Posterior vena cava (tissue), 2 donors: Measurements from ENCODE around the gene SLC16A1. TPM values are rescaled to one million over a fixed set of nuclear protein-coding genes. Genes with fewer than 3 reads are reported as not detected.
A peak's percentile ranks its signal among the peaks of the same experiment; 100 is the strongest.
"Not testable (repeated sequence)": the region's sequence is repeated elsewhere in the genome, so short reads cannot be mapped to it uniquely, and the experiment has no call there.

ENCODE experiments used
- DNase-seq: peaks from one replicate; pipeline ENCODE4 v3.0.0-alpha.2; 2020; ENCODE audit warnings: low spot score
- intact Hi-C, 2 donors: fragments of 100-400 bp; cut with DNase I; formaldehyde crosslinking; loops; one replicate each; pipeline versions ENCODE4 v1.14.1 to v1.14.2; 2022 to 2023
- long read RNA-seq, 2 donors: library from polyadenylated mRNA; unstranded; transcript quantifications; one replicate each; pipeline ENCODE4 v2.0.0, GENCODE V29; 2020 to 2021
- total RNA-seq, 2 donors: library from RNA; stranded (reverse); fragmentation: NEBNext Ultra II Directional; extraction: Animal tissue kit (Norgen Biotek cat#: 25700); gene quantifications; one replicate each; pipeline ENCODE4 v1.2.1, GENCODE V29; 2021
- donor health status: DM: yes; HTN: yes; CAD: no.
- donor health status: DM: yes; HTN: yes; CAD: no.

SLC16A1 gene
- total RNA-seq = 10 to 100 TPM; 34.0 to 39.7 TPM
- long read RNA-seq, donor 1, full-length matches to known transcripts = 9 of 23 reads
- long read RNA-seq, donor 1, partial matches to known transcripts = 11 of 23 reads
- long read RNA-seq, donor 1, other reads (novel, unspliced or antisense) = 3 of 23 reads
- long read RNA-seq, donor 2, partial matches to known transcripts = 2 of 8 reads
- long read RNA-seq, donor 2, other reads (novel, unspliced or antisense) = 5 of 8 reads

- intact Hi-C loops = loop anchor here in 1 of 2 donors (5.0 to 10.0 kb wide), 2 partner anchors 41 to 71 kb away; no protein-coding TSS in a partner anchor
- peak; percentile 98 for DNase-seq
Measured at GRCh38 chr1:112955773-112956543, at the start of gene SLC16A1. TSS of gene SLC16A1 (minus strand) at chr1:112956196. CDS start at chr1:112929308, 26,888 bp downstream.

DNA sequence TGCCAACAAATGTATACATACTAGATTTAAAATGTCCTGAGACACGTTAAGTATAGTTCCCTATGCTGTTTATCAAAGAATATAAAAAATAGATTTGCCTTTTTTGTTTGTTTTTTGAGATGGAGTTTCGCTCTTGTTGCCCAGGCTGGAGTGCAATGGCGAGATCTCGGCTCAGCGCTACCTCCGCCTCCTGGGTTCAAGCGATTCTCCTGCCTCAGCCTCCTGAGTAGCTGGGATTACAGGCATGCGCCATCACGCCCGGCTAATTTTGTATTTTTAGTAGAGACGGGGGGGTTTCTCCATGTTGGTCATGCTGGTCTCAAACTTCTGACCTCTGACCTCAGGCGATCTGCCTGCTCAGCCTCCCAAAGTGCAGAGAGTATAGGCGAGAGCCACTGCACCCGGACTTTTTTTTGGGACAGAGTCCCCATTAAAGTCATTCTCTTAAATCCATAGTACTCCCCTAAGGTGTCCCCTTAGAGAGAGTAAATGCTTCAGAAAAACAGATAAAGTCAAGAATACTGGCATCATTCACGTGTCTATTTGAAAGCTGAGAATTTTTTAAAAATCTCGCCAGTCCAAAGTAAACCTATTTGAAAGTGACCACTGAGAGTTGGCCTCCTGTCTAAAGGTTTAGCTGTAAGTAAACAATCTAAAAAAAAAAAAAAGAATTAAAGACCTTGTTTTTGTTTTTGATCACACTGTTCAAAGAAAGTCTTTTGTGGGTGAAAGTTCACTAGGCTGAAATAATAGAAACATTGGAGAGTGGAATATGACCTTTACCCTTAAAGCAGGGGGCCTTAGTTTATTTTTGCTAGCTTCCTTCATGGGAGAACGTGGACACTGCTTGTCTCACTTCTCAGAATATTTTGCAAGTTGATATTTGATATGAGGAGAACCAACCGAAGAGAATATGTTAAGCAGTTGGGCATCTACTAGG lies 48.0 kb upstream of the SLC16A1 start:
- intact Hi-C loops = no loop called here

GRCh38 chr1:113002297-113002696 lies 46.3 kb upstream of the SLC16A1 start:
- intact Hi-C loops = no loop called here
- DNase-seq = no peak

More for the DNA sequence above, 48.0 kb upstream of the SLC16A1 start:
- no peak for DNase-seq

DNA sequence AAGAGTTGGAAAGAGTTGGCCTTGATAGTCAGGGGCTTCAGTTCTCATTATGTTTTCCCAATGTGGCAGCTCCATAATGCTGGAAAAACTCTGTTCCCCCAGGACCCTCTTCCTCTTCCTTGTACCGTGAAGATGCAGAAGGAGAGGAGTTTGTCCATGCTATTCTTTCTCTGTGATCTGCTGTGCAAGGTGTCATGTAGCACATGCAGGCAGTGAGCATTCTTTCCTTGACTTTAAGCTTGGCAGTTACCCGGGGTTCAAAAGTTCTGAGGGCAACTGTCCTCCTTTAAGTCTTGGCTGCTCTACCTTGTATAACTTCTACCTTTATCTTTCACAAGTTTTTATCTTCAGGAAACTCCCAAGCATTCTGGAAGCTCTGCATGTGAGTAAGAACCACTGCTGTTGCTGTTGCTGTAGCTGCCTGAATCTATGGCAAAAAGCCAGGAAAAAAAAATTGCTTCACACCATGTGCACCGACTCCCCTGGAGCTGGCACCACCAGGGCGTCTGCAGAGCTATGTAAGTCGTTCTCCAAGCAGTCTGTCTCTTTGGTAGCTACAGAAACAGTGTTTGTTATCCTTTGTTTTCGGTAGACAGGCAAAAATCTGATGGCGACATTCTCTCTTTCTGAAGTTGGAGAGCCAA lies 42.7 kb upstream of the SLC16A1 start:
- intact Hi-C loops = loop anchor here in 1 of 2 donors (5.0 kb wide), 1 partner anchor 41 kb away; the partner anchor contains the start of gene SLC16A1
- DNase-seq = no peak

DNA sequence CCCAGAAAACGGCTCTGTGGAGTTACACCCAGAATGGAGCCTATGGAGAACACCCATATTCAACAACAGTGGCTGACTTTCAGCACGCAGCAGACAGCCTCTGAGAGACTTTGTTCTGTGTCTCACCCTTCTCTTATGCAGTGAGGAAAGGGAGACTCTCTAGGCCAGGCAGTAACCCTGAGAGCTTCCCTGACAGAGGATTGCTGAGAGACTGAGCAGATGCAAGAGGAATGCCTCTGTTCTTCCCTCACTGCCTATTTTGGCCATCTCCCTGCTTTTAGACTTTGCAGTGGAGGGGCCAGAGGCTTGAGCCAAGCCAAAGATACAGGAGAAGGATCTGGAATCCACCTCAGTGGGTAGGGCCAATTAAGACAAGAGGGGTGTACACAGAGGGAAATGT lies 41.8 kb upstream of the SLC16A1 start:
- DNase-seq = no peak
- intact Hi-C loops = loop anchor here in 1 of 2 donors (5.0 kb wide), 1 partner anchor 40 kb away; the partner anchor contains the start of gene SLC16A1

DNA sequence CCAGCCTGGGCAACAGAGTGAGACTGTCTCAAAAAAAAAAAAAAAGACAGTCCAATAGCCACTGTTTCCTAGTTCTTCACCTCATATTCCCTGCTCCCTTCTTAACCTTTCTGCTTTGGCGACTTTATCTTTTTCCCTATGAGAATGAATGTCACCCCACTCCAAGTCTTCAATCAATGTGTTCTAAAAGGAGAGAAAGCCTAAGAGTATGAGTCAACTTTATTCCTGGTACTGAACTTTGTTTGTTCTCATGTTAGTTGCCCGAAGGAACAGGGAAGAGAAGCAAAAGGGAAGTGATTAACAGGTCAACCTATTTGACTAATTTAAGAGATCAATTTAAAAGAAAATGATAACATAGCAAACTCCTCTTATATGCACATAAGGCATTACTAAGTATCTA lies 39.9 kb upstream of the SLC16A1 start:
- no peak for DNase-seq
- intact Hi-C loops = loop anchor here in 1 of 2 donors (5.0 kb wide), 1 partner anchor 39 kb away; the partner anchor contains the start of gene SLC16A1

GRCh38 chr1:112995021-112995420 lies 39.0 kb upstream of the SLC16A1 start:
- not testable (repeated sequence) for DNase-seq

GRCh38 chr1:112992780-112993179 lies 36.8 kb upstream of the SLC16A1 start:
- no peak for DNase-seq
- intact Hi-C loops = no loop called here

More at GRCh38 chr1:112995021-112995420, 39.0 kb upstream of the SLC16A1 start:
- intact Hi-C loops = loop anchor here in 1 of 2 donors (5.0 kb wide), 1 partner anchor 38 kb away; the partner anchor contains the start of gene SLC16A1

DNA sequence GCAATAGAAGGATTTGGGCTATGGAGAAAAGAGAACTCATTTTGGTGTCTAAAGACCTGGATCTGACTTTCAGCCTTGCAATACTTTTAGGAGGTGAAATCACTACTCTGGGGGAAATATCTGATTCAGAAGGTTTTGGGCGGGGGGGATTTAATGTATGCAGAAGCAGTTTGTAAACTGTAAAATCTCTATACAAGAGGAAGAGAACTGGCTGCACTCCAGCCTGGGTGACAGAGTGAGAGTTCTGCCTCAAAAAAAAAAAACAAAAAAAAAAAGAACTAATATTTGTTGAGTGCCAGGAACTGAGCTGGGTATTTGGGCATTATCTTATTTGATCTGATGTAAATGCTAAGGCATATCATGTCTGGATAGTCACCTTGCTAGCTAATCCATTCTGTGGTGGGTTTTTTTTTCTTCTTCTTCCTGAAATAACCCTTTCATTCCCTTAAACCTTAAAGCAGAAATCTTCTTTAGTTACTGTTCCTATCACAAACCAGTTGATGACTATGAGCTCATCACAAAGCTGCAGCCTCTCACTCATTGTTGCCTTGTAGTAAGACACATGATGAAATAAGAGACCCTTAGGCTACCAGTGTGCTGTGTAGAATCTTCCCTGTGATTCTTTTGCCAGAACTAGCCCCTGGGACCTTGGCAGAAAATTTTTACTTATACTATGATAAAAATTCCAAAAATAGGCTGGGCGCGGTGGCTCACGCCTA lies 35.6 kb upstream of the SLC16A1 start:
- intact Hi-C loops = no loop called here

GRCh38 chr1:112990271-112990670 lies 34.3 kb upstream of the SLC16A1 start:
- intact Hi-C loops = no loop called here

More for the DNA sequence above, 35.6 kb upstream of the SLC16A1 start:
- DNase-seq = no peak

DNA sequence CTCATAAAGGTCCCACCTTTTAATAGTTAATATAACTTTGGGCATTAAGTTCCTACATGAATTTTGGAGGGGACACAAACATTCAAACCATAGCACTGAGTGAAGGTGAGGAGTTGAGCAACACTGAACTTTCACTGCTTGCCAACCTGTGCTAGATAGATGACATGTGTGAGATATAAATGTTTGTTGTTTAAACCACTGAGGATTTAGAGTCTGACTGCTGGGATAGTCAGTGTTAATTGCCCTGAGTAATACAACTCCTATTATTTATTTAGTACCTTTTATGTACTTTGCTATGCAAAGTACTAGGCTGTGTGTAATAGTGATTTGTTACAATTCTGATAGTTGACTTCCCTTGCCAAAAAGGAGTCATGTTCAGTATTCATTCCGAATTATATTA lies 32.4 kb upstream of the SLC16A1 start:
- DNase-seq = no peak
- intact Hi-C loops = no loop called here

More at GRCh38 chr1:112990271-112990670, 34.3 kb upstream of the SLC16A1 start:
- no peak for DNase-seq

GRCh38 chr1:112985123-112985522 lies 29.1 kb upstream of the SLC16A1 start:
- no peak for DNase-seq
- intact Hi-C loops = no loop called here

DNA sequence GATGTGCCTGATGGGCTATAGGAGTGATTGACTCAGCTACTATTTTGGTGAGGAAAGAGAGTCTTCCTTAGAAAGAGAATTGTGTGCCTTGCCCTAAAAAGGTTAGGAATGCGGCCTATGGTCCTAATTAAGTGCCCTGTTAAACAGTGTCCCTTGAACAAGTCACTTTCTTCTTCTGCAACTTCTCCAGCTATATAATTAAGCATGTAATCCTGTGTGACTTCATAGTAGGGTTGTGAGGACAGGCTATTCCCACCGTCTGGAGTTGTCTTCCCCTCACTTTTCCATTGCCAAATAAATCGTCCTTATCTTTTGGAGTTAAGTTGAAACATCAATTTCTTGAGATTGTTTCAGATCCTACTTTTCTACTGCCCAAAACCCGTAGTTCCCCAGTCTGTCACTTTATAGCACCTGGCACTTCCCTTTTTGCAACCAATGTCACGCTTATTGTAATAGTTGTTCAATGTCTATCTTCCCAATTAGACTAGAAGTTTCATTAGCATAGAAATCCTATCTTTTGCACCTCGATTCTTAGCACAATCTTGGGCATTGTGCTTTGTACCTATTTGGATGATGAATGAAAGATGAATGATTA lies 27.6 kb upstream of the SLC16A1 start:
- intact Hi-C loops = no loop called here
- no peak for DNase-seq

DNA sequence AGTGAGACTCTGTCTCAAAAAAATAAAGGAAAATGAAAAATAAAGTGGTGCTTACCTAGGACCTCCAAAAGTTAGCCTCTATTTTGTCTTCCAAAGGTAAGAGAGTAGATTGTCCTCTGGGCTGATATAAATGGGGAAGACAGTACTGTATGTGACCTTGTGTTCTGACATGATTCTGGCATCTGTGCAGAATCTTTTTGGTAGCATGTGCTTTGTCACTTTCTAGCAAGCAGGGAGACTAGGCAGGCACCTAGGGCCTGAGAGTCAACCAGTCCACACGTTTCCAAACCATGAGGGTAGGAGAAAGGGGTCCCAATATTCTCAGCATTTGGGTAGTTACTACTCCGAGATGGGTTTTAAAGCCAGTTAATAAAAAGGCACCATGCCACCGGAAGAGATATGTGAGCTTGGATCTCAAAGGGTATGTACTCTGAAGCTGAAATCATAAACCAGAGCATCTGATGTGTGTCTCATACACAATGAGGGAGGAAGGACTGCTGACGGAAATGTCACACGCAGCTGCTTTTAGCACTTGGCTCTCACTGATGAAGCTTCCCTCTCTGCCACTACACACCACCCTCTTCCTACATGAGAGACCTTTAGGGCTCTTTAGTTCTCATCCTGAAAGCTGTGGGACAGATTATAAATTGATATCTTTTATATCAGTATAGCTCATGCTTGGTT lies 27.0 kb upstream of the SLC16A1 start:
- DNase-seq = no peak
- intact Hi-C loops = no loop called here

- intact Hi-C loops = no loop called here
- no peak for DNase-seq
Measured at GRCh38 chr1:112982328-112982727, 26.3 kb upstream of the SLC16A1 start.

DNA sequence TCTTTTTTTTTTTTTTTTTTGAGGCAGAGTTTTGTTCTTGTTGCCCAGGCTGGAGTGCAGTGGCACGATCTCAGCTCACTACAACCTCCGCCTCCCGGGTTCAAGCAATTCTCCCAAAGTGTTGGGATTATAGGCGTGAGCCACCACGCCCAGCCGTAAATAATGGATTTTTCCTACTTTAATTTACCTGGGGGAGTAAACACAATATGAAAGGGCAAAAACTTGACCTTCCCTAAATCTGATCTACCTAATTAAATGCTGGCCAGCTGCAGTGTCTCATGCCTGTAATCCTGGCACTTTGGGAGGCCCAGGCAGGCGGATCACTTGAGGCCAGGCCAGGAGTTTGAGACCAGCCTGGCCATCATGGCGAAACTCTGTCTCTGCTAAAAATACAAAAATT lies 25.8 kb upstream of the SLC16A1 start:
- intact Hi-C loops, DNase-seq: not testable (repeated sequence)

GRCh38 chr1:112981426-112981825 lies 25.4 kb upstream of the SLC16A1 start:
- intact Hi-C loops = no loop called here
- no peak for DNase-seq
